H9 (cell line): ENCODE data around the gene R3HDM4. TPM values are rescaled to one million over a fixed set of nuclear protein-coding genes. Genes with fewer than 3 reads are reported as not detected.

Experiments used
- DNase-seq: peaks from one replicate; pipeline ENCODE4 v3.0.0-alpha.2; 2017
- H2AFZ ChIP-seq: one replicate; pipeline ENCODE4 v1.6.1; 2013; ENCODE audit warnings: mild to moderate bottlenecking, low read length, control low read depth, moderate library complexity
- H2AK5ac ChIP-seq: 2 replicates; pipeline ENCODE4 v1.6.1; 2013; ENCODE audit warnings: low read length, control low read depth, mixed read lengths; ENCODE audit not compliant: insufficient read length
- H2BK120ac ChIP-seq: one replicate; pipeline ENCODE4 v1.6.1; 2013; ENCODE audit warnings: low read depth, mild to moderate bottlenecking, low read length, control low read depth, inconsistent platforms; ENCODE audit not compliant: poor library complexity, severe bottlenecking
- H2BK12ac ChIP-seq: 2 replicates; pipeline ENCODE4 v1.6.1; 2013; ENCODE audit warnings: low read length, control low read depth, mixed read lengths, low read depth; ENCODE audit not compliant: insufficient read length
- H2BK15ac ChIP-seq: 2 replicates; pipeline ENCODE4 v1.6.1; 2013; ENCODE audit warnings: low read depth, low read length, control low read depth
- H2BK20ac ChIP-seq: one replicate; pipeline ENCODE4 v1.6.1; 2013; ENCODE audit warnings: low read depth, mild to moderate bottlenecking, low read length, control low read depth, inconsistent platforms; ENCODE audit not compliant: poor library complexity, severe bottlenecking
- H2BK5ac ChIP-seq: 2 replicates; pipeline ENCODE4 v1.6.1; 2013; ENCODE audit warnings: low read length, control low read depth, mixed read lengths; ENCODE audit not compliant: insufficient read length
- H3K14ac ChIP-seq: 2 replicates; pipeline ENCODE4 v1.6.1; 2013; ENCODE audit warnings: low read length, control low read depth; ENCODE audit not compliant: insufficient read depth
- H3K18ac ChIP-seq: 2 replicates; pipeline ENCODE4 v1.6.1; 2013; ENCODE audit warnings: low read depth, mild to moderate bottlenecking, mixed read lengths, low read length, control low read depth; ENCODE audit not compliant: insufficient read length
- H3K23ac ChIP-seq: 2 replicates; pipeline ENCODE4 v1.6.1; 2013; ENCODE audit warnings: low read length, control low read depth, mixed read lengths, low read depth; ENCODE audit not compliant: insufficient read length
- H3K23me2 ChIP-seq: 2 replicates; pipeline ENCODE4 v1.6.1; 2013; ENCODE audit warnings: low read depth, mild to moderate bottlenecking, mixed read lengths, low read length, control low read depth; ENCODE audit not compliant: insufficient read length, poor library complexity, severe bottlenecking
- H3K27ac ChIP-seq: 2 replicates; pipeline ENCODE4 v1.5.1; 2013; ENCODE audit warnings: low read length, control low read depth, mixed read lengths, low read depth; ENCODE audit not compliant: insufficient read length
- H3K27me3 ChIP-seq: 2 replicates; pipeline ENCODE4 v1.6.1; 2013; ENCODE audit warnings: low read length, control low read depth, inconsistent platforms; ENCODE audit not compliant: insufficient read depth
- H3K4ac ChIP-seq: 2 replicates; pipeline ENCODE4 v1.6.1; 2013; ENCODE audit warnings: low read depth, mild to moderate bottlenecking, control low read depth, inconsistent platforms, low read length, moderate library complexity
- H3K4me1 ChIP-seq: 2 replicates; pipeline ENCODE4 v1.6.1; 2013; ENCODE audit warnings: low read length, control low read depth, inconsistent platforms; ENCODE audit not compliant: insufficient read depth
- H3K4me2 ChIP-seq: 2 replicates; pipeline ENCODE4 v1.6.1; 2013; ENCODE audit warnings: low read length, control low read depth, mixed read lengths; ENCODE audit not compliant: insufficient read length, insufficient read depth
- H3K56ac ChIP-seq: 2 replicates; pipeline ENCODE4 v1.6.1; 2013; ENCODE audit warnings: low read depth, mild to moderate bottlenecking, mixed read lengths, low read length, control low read depth; ENCODE audit not compliant: insufficient read length
- H3K79me1 ChIP-seq: 2 replicates; pipeline ENCODE4 v1.6.1; 2013; ENCODE audit warnings: low read depth, mild to moderate bottlenecking, moderate library complexity, low read length, control low read depth, inconsistent platforms; ENCODE audit not compliant: insufficient read depth, poor library complexity, severe bottlenecking
- H3K79me2 ChIP-seq: 2 replicates; pipeline ENCODE4 v1.6.1; 2013; ENCODE audit warnings: low read length, control low read depth, inconsistent platforms; ENCODE audit not compliant: insufficient read depth
- H3K9ac ChIP-seq: 2 replicates; pipeline ENCODE4 v1.6.1; 2013; ENCODE audit warnings: low read length, control low read depth, mixed read lengths; ENCODE audit not compliant: insufficient read length; ENCODE audit errors: extremely low read depth
- H3K9me3 ChIP-seq: one replicate; pipeline ENCODE4 v1.6.1; 2013; ENCODE audit warnings: low read depth, low read length, inconsistent platforms; ENCODE audit not compliant: control insufficient read depth
- H3T11ph ChIP-seq: one replicate; pipeline ENCODE4 v1.6.1; 2013; ENCODE audit warnings: mild to moderate bottlenecking, low read length, control low read depth, inconsistent platforms
- H4K20me1 ChIP-seq: one replicate; pipeline ENCODE4 v1.6.1; 2013; ENCODE audit not compliant: control insufficient read depth, insufficient read length, insufficient read depth
- H4K5ac ChIP-seq: 2 replicates; pipeline ENCODE4 v1.6.1; 2013; ENCODE audit warnings: low read depth, mild to moderate bottlenecking, mixed read lengths, low read length, control low read depth; ENCODE audit not compliant: insufficient read length
- H4K8ac ChIP-seq: replicated peaks from 2 replicates; pipeline ENCODE4 v1.6.1; 2013; ENCODE audit warnings: low read length, control low read depth, mixed read lengths, low read depth; ENCODE audit not compliant: insufficient read length
- H4K91ac ChIP-seq: 2 replicates; pipeline ENCODE4 v1.6.1; 2013; ENCODE audit warnings: low read depth, mild to moderate bottlenecking, moderate library complexity, mixed read lengths, low read length, control low read depth; ENCODE audit not compliant: insufficient read length
- H3K27ac Mint-ChIP-seq, 3 experiments: 2 replicates in 2 of 3; 3 replicates in 1 of 3; pipeline ENCODE4 v1.8.0; 2020 to 2021; ENCODE audit warnings: mixed read lengths in 3 of 3, mild to moderate bottlenecking in 1 of 3, moderate library complexity in 1 of 3
- H3K27me3 Mint-ChIP-seq: 2 replicates; pipeline ENCODE4 v1.8.0; 2021; ENCODE audit warnings: low read depth, mild to moderate bottlenecking, moderate library complexity, mixed read lengths
- H3K36me3 Mint-ChIP-seq, 3 experiments: 2 replicates in 2 of 3; 3 replicates in 1 of 3; pipeline ENCODE4 v1.8.0; 2020 to 2021; ENCODE audit warnings: low read depth in 3 of 3, mixed read lengths in 3 of 3; ENCODE audit not compliant: insufficient read depth in 1 of 3
- H3K4me1 Mint-ChIP-seq, 2 experiments: 2 replicates each; pipeline ENCODE4 v1.8.0; 2020; ENCODE audit warnings: mixed read lengths in 2 of 2
- H3K4me3 Mint-ChIP-seq, 2 experiments: 2 replicates in 1 of 2; 3 replicates in 1 of 2; pipeline ENCODE4 v1.8.0; 2020 to 2021; ENCODE audit warnings: mild to moderate bottlenecking in 2 of 2, mixed read lengths in 2 of 2, moderate library complexity in 1 of 2
- H3K9me3 Mint-ChIP-seq, 2 experiments: 2 replicates in 1 of 2; 3 replicates in 1 of 2; pipeline ENCODE4 v1.8.0; 2020; ENCODE audit warnings: mild to moderate bottlenecking in 2 of 2, mixed read lengths in 2 of 2, moderate library complexity in 1 of 2
- CTCF ChIP-seq: fragments of 200-600 bp; sonication (generic); conservative IDR thresholded peaks from 3 replicates; pipeline ENCODE4 v1.8.0; 2021; ENCODE audit warnings: antibody characterized with exemption, mild to moderate bottlenecking
- WGBS: extraction: QIAGEN DNeasy Blood & Tissue Kit; methylation state at CpG from one replicate; pipeline ENCODE4 v1.1.7; 2013; ENCODE audit warnings: missing lambda C conversion rate, low lambda C conversion rate, mixed read lengths; ENCODE audit not compliant: insufficient read length; ENCODE audit errors: extremely low coverage; 5-methylcytosine and 5-hydroxymethylcytosine counted together
- total RNA-seq: library from RNA; stranded (reverse); gene quantifications from 2 replicates; pipeline ENCODE4 v1.2.1, GENCODE V29; 2021

The R3HDM4 gene
- total RNA-seq, 1 experiment from 2014 or later: 66.4 TPM

- Histone ChIP-seq H3K4me1 (no peaks in the 10 kb centered on the region), H3K9me3 (no peaks in the 10 kb centered on the region), H3T11ph (no peak overlapping the region), H4K20me1 (no peaks in the 10 kb centered on the region), H3K79me2 (no peaks in the 10 kb centered on the region), H2BK120ac (no peak overlapping the region), H3K9ac (no peak overlapping the region), H3K56ac (no peak overlapping the region), H3K27me3 (peaks cover 3% of the 10 kb centered on the region; the same call in 1 of the 2 replicates), H3K27ac (no peak overlapping the region), H4K5ac (no peak overlapping the region), H2BK5ac (no peak overlapping the region), H4K91ac (no peak overlapping the region), H2BK15ac (no peak overlapping the region), H2BK20ac (no peak overlapping the region), H3K4me2 (peak overlapping the region; percentile 16), H3K23me2 (peaks cover 3% of the 10 kb centered on the region), H3K79me1 (no peaks in the 10 kb centered on the region), H2BK12ac (no peak overlapping the region), H2AK5ac (no peak overlapping the region), H3K14ac (no peak overlapping the region), H2AFZ (no peak overlapping the region), H3K23ac (no peak overlapping the region), H3K18ac (no peak overlapping the region), H3K4ac (no peak overlapping the region), H4K8ac (no peak overlapping the region)
- Mint-ChIP-seq H3K27ac (peak overlapping the region in 2 of 3 experiments; percentile 90 to 93; a peak in 5 of 7 replicates), H3K4me1 (peaks cover 8 to 18% of the 10 kb centered on the region in 2 experiments), H3K4me3 (peak overlapping the region; percentile 30 to 83), H3K9me3 (peaks cover 0 to 2% of the 10 kb centered on the region in 2 experiments; a peak in 1 of 5 replicates), H3K27me3 (peaks cover 38% of the 10 kb centered on the region), H3K36me3 (peaks cover 4 to 12% (median 9%) of the 10 kb centered on the region in 3 experiments)
- no CpG with 5 or more reads among the region's 48 CpGs for WGBS
- DNase-seq: peak; percentile 92
- no peak for TF ChIP-seq CTCF
Observed at GRCh38 chr19:862581-863314, 50.3 kb downstream of the R3HDM4 start.
